NT2/D1 (cell line): ENCODE data around the gene MFN1.

Experiments
- SUZ12 ChIP-seq: IDR thresholded peaks from 2 replicates; pipeline ENCODE4 v1.6.1; 2011; ENCODE audit not compliant: insufficient read length, insufficient read depth; ENCODE audit errors: extremely low read depth
- YY1 ChIP-seq: IDR thresholded peaks from 2 replicates; pipeline ENCODE4 v1.6.1; 2011; ENCODE audit not compliant: insufficient read length, insufficient read depth
- ZNF274 ChIP-seq: IDR thresholded peaks from 2 replicates; pipeline ENCODE4 v1.6.1; 2011; ENCODE audit warnings: mild to moderate bottlenecking, low read depth, low read length

DNA sequence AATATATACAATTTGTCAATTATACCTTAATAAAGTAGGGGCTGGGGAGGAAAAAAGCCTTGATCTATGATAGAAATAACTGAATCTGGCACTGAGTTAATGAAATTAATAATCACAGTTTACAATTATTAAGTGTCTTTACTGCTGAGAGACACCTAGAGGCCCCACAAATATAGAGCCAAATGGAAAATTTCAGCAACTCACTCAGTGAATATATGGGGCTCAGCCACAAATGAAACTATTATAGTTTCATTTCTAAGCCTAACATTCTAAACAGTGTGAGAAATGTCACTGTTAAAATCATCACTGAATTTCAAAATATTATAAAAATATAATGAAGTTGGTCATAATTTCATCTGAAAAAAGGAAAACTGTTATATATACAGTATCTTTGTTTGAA, 63.5 kb downstream of the MFN1 start:
- TF ChIP-seq ZNF274 (no peak), YY1 (no peak), SUZ12 (no peak)
